GM18507 (cell line): Measurements from ENCODE around the gene CBX3.
"Not testable (repeated sequence)": the region's sequence is repeated elsewhere in the genome, so short reads cannot be mapped to it uniquely, and the experiment has no call there.

Experiments used
- DNase-seq: peaks from one replicate; pipeline ENCODE4 v3.0.0; 2011; ENCODE audit warnings: low read depth; ENCODE audit not compliant: insufficient read length; ENCODE audit errors: extremely low spot score
- FAIRE-seq: peaks from 2 replicates; lab custom pipeline; 2011; peaks lifted over from hg19 to GRCh38; lab: Jason Lieb, UNC

CBX3 gene

DNA sequence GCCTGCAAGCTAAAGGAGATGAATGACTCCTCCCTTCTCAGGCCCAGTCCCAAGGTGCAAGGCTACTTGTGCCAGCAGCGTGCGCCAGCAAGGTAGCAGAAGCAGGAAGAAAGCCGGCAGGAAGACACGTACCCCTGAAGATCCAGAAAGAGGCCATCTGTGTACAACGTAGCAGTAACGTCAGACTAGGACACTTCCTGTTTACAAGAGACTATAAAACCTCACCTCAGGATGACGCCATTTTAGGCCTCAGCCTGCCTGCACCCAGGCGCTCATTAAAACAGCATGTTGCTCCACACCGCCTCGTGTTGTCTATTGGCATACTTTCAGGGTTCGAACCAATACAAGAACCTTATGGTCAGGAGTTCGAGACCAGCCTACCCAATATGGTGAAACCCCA, 48.7 kb downstream of the CBX3 start:
- DNase-seq (no peak), FAIRE-seq (no peak)

DNA sequence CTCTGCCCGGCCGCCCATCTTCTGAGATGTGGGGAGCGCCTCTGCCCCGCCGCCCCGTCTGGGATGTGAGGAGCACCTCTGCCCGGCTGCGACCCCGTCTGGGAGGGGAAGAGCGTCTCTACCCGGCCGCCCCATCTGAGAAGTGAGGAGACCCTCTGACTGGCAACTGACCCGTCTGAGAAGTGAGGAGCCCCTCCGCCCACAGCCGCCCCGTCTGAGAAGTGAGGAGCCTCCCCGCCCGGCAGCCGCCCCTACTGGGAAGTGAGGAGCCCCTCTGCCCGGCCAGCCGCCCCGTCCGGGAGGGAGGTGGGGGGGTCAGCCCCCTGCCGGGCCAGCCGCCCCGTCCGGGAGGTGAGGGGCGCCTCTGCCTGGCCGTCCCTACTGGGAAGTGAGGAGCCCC, 60.3 kb downstream of the CBX3 start:
- DNase-seq, FAIRE-seq: not testable (repeated sequence)
